ENCODE measurements around the gene ASTL. TPM values are rescaled to one million over a fixed set of nuclear protein-coding genes. Genes with fewer than 3 reads are reported as not detected.

ASTL gene
- total RNA-seq, 1 experiment from 2014 or later: 0.79 TPM

DNA sequence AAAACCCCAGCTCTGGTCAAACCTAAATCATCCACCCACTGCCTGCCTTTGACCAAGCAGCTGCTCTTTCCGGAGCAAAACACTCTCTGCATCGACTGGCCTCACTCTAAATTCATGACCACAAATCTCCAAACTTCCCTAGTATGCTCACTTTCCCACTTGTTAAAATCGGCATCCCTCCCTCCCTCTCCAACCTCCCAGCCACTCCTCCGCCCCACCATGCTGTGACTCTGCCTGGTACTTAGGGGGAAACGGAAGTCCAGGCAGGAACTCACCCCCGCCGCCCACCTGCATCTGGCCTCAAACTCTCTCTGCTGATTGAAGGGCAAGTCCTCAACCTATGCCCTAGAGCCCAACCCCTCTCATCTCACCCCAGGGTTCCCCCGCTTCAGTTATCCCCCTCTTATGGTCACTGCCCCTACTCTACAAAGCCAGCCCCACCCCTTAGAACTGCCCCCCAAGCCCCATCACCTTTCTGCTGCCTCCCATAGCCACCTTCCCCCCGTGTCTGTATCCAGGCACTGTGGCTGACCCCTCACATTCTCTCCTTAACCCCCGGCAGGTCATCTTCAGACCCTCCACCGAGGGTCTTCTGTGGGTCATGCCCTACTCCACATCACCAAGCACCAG, 18.1 kb downstream of the ASTL start:
- Mint-ChIP-seq H3K9me3 (no peaks in the 10 kb centered on the region), H3K36me3 (no peaks in the 10 kb centered on the region), H3K4me1 (peaks cover 26% of the 10 kb centered on the region), H3K27me3 (ENCODE audit: low read depth) (peaks cover 35% of the 10 kb centered on the region), H3K4me3 (no peak overlapping the region), H3K27ac (no peak overlapping the region)
- ChIA-PET CTCF (interaction anchor here (1.2 to 1.4 kb wide), 2 partner anchors 19 to 54 kb away, joined by 5 to 10 read pairs; partner anchors contain the start of gene ASTL), POLR2A (no interaction called here)
- ATAC-seq (no peak), DNase-seq (ENCODE audit: low spot score) (no peak)
- TF ChIP-seq PRRX2 (CRISPR knock-in tag; IDR thresholded peaks at IDR 0.05) (no peak), ATF1 (CRISPR knock-in tag; IDR thresholded peaks at IDR 0.05) (no peak), ZNF138 (CRISPR knock-in tag; conservative IDR thresholded peaks at IDR 0.05) (no peak), SP1 (CRISPR knock-in tag; conservative IDR thresholded peaks at IDR 0.05) (no peak), CREB1 (CRISPR knock-in tag; IDR thresholded peaks at IDR 0.05) (no peak)

GRCh38 chr2:96119389-96119751, 18.9 kb downstream of the ASTL start:
- H3K4me3 Mint-ChIP-seq: no peak overlapping the region
- ATAC-seq: no peak

GRCh38 chr2:96118698-96119388, 19.5 kb downstream of the ASTL start:
- POLR2A ChIA-PET: no interaction called here
- Mint-ChIP-seq H3K4me3 (no peak overlapping the region), H3K27me3 (ENCODE audit: low read depth) (peaks cover 40% of the 10 kb centered on the region)

More at GRCh38 chr2:96119389-96119751, 18.9 kb downstream of the ASTL start:
- Mint-ChIP-seq H3K27me3 (ENCODE audit: low read depth) (peaks cover 40% of the 10 kb centered on the region), H3K27ac (no peak overlapping the region), H3K36me3 (no peaks in the 10 kb centered on the region), H3K4me1 (peaks cover 26% of the 10 kb centered on the region), H3K9me3 (no peaks in the 10 kb centered on the region)
- POLR2A ChIA-PET: no interaction called here
- 0 out of 2 replicates have a peak, but pooled peaks have one; percentile 20 for TF ChIP-seq GABPB1 (CRISPR knock-in tag; IDR thresholded peaks at IDR 0.05)
- no peak for TF ChIP-seq ZNF671 (CRISPR knock-in tag; IDR thresholded peaks at IDR 0.05)
- CTCF ChIA-PET: interaction anchor here (1.4 kb wide), 1 partner anchor 20 kb away, joined by 6 read pairs; no protein-coding TSS in a partner anchor
- no peak for DNase-seq (ENCODE audit: low spot score)

More at GRCh38 chr2:96118698-96119388, 19.5 kb downstream of the ASTL start:
- no peak overlapping the region for H3K27ac Mint-ChIP-seq
- CTCF ChIA-PET: interaction anchor here (0.6 to 4.3 kb wide), 10 partner anchors 11 to 127 kb away, joined by 3 to 49 read pairs (median 14); partner anchors contain the start of genes ANKRD36C and ASTL
- H3K4me1 Mint-ChIP-seq: peaks cover 26% of the 10 kb centered on the region
- no peak for ATAC-seq
- H3K36me3 Mint-ChIP-seq: no peaks in the 10 kb centered on the region
- TF ChIP-seq ZNF232 (CRISPR knock-in tag; IDR thresholded peaks at IDR 0.05): no peak
- no peak for TF ChIP-seq ZNF263 (CRISPR knock-in tag; IDR thresholded peaks at IDR 0.05; ENCODE audit: low read depth)
- no peak for TF ChIP-seq OVOL2 (CRISPR knock-in tag; IDR thresholded peaks at IDR 0.05; ENCODE audit: borderline replicate concordance)
- no peak for TF ChIP-seq SMAD3 (CRISPR knock-in tag; IDR thresholded peaks at IDR 0.05; ENCODE audit: borderline replicate concordance)
- TF ChIP-seq GABPB1 (CRISPR knock-in tag; IDR thresholded peaks at IDR 0.05): no peak
- TF ChIP-seq JAZF1 (CRISPR knock-in tag; IDR thresholded peaks at IDR 0.05): no peak
- TF ChIP-seq MYBL2 (CRISPR knock-in tag; IDR thresholded peaks at IDR 0.05): no peak
- TF ChIP-seq NFE2L1 (CRISPR knock-in tag; IDR thresholded peaks at IDR 0.05): no peak
- TF ChIP-seq IRF1 (CRISPR knock-in tag; IDR thresholded peaks at IDR 0.05): no peak
- no peak for TF ChIP-seq EMX1 (CRISPR knock-in tag; IDR thresholded peaks at IDR 0.05)
- TF ChIP-seq FOXP1 (CRISPR knock-in tag; IDR thresholded peaks at IDR 0.05; ENCODE audit: borderline replicate concordance): no peak
- TF ChIP-seq, protein P1, sequence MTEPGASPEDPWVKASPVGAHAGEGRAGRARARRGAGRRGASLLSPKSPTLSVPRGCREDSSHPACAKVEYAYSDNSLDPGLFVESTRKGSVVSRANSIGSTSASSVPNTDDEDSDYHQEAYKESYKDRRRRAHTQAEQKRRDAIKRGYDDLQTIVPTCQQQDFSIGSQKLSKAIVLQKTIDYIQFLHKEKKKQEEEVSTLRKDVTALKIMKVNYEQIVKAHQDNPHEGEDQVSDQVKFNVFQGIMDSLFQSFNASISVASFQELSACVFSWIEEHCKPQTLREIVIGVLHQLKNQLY (CRISPR knock-in tag; IDR thresholded peaks at IDR 0.05): no peak
- TF ChIP-seq ZBTB43 (CRISPR knock-in tag; IDR thresholded peaks at IDR 0.05): no peak
- no peak for TF ChIP-seq RORB (CRISPR knock-in tag; IDR thresholded peaks at IDR 0.05)
- no peak for TF ChIP-seq TP53 (CRISPR knock-in tag; IDR thresholded peaks at IDR 0.05)
- no peak for TF ChIP-seq E2F4 (CRISPR knock-in tag; IDR thresholded peaks at IDR 0.05; ENCODE audit: borderline replicate concordance, low read depth)
- TF ChIP-seq SP1 (CRISPR knock-in tag; conservative IDR thresholded peaks at IDR 0.05): no peak
- TF ChIP-seq ZNF671 (CRISPR knock-in tag; IDR thresholded peaks at IDR 0.05): no peak
- no peak for TF ChIP-seq ATF1 (CRISPR knock-in tag; IDR thresholded peaks at IDR 0.05)
- TF ChIP-seq ZNF416 (CRISPR knock-in tag; IDR thresholded peaks at IDR 0.05): no peak
- no peaks in the 10 kb centered on the region for H3K9me3 Mint-ChIP-seq
- no peak for DNase-seq (ENCODE audit: low spot score)
